CD4-positive, alpha-beta T cell treated with Interleukin-10 for 1 hour (primary cell): Measurements from ENCODE around the gene PLEKHO1.
"Not testable (repeated sequence)": the region's sequence is repeated elsewhere in the genome, so short reads cannot be mapped to it uniquely, and the experiment has no call there.

Source experiments
- DNase-seq: peaks from one replicate; pipeline ENCODE4 v3.0.0-alpha.2; 2020

Gene PLEKHO1

GRCh38 chr1:150149271-150150132 lies at the start of gene PLEKHO1:
Gene PLEKHO1, plus strand, starts transcription at chr1:150149916. Its CDS starts 342 bp downstream, at chr1:150150258.
- DNase-seq = peak; percentile 86

GRCh38 chr1:150102986-150103385 lies 46.7 kb upstream of the PLEKHO1 start:
- DNase-seq = peak; percentile 29

GRCh38 chr1:150106341-150106740 lies 43.4 kb upstream of the PLEKHO1 start:
- DNase-seq = peak; percentile 64

GRCh38 chr1:150109586-150109985 lies 40.1 kb upstream of the PLEKHO1 start:
- DNase-seq = peak; percentile 57

- peak; percentile 45 for DNase-seq
Measured at GRCh38 chr1:150110116-150110515, 39.6 kb upstream of the PLEKHO1 start.

GRCh38 chr1:150111670-150112069 lies 38.0 kb upstream of the PLEKHO1 start:
- no peak for DNase-seq

- no peak for DNase-seq
Measured at GRCh38 chr1:150115121-150115520, 34.6 kb upstream of the PLEKHO1 start.

- peak; percentile 34 for DNase-seq
Measured at GRCh38 chr1:150118716-150119115, 31.0 kb upstream of the PLEKHO1 start.

- DNase-seq = no peak
Measured at GRCh38 chr1:150121236-150121862, 28.4 kb upstream of the PLEKHO1 start.

GRCh38 chr1:150126811-150127210 lies 22.9 kb upstream of the PLEKHO1 start:
- DNase-seq = no peak

GRCh38 chr1:150127464-150127863 lies 22.3 kb upstream of the PLEKHO1 start:
- DNase-seq = no peak

GRCh38 chr1:150127868-150128267 lies 21.8 kb upstream of the PLEKHO1 start:
- no peak for DNase-seq

GRCh38 chr1:150132372-150132771 lies 17.3 kb upstream of the PLEKHO1 start:
- no peak for DNase-seq

GRCh38 chr1:150134537-150134936 lies 15.2 kb upstream of the PLEKHO1 start:
- DNase-seq = no peak

- not testable (repeated sequence) for DNase-seq
Measured at GRCh38 chr1:150135400-150135799, 14.3 kb upstream of the PLEKHO1 start.

- DNase-seq = no peak
Measured at GRCh38 chr1:150138044-150138443, 11.7 kb upstream of the PLEKHO1 start.

GRCh38 chr1:150141452-150141851 lies 8.3 kb upstream of the PLEKHO1 start:
- no peak for DNase-seq

GRCh38 chr1:150142083-150142482 lies 7.6 kb upstream of the PLEKHO1 start:
- no peak for DNase-seq

- DNase-seq = no peak
Measured at GRCh38 chr1:150144606-150145005, 5.1 kb upstream of the PLEKHO1 start.

GRCh38 chr1:150146016-150146415 lies 3.7 kb upstream of the PLEKHO1 start:
- not testable (repeated sequence) for DNase-seq

- no peak for DNase-seq
Measured at GRCh38 chr1:150146849-150147542, 2.7 kb upstream of the PLEKHO1 start.

GRCh38 chr1:150148837-150149270 lies 862 bp upstream of the PLEKHO1 start:
- DNase-seq = no peak
